Endothelial cell (in vitro differentiated cells): Measurements from ENCODE around the gene FBXO33. TPM values are rescaled to one million over a fixed set of nuclear protein-coding genes. Genes with fewer than 3 reads are reported as not detected.

ENCODE experiments used
- DNase-seq: peaks from one replicate; pipeline ENCODE4 v3.0.0; 2021; ENCODE audit warnings: low spot score
- H3K27ac Mint-ChIP-seq: one replicate; pipeline ENCODE4 v1.8.0; 2021; ENCODE audit warnings: mixed read lengths, inconsistent platforms; ENCODE audit not compliant: unreplicated experiment
- H3K27me3 Mint-ChIP-seq: one replicate; pipeline ENCODE4 v1.8.0; 2021; ENCODE audit warnings: mild to moderate bottlenecking, moderate library complexity, mixed read lengths, inconsistent platforms; ENCODE audit not compliant: unreplicated experiment
- H3K36me3 Mint-ChIP-seq: one replicate; pipeline ENCODE4 v1.8.0; 2021; ENCODE audit warnings: mild to moderate bottlenecking, low read depth, mixed read lengths, inconsistent platforms; ENCODE audit not compliant: unreplicated experiment
- H3K4me1 Mint-ChIP-seq: one replicate; pipeline ENCODE4 v1.8.0; 2021; ENCODE audit warnings: mild to moderate bottlenecking, mixed read lengths, inconsistent platforms; ENCODE audit not compliant: unreplicated experiment
- H3K4me3 Mint-ChIP-seq: one replicate; pipeline ENCODE4 v1.8.0; 2021; ENCODE audit warnings: mild to moderate bottlenecking, mixed read lengths, inconsistent platforms; ENCODE audit not compliant: unreplicated experiment
- H3K9me3 Mint-ChIP-seq: one replicate; pipeline ENCODE4 v1.8.0; 2021; ENCODE audit warnings: mixed read lengths, inconsistent platforms; ENCODE audit not compliant: unreplicated experiment
- CTCF ChIP-seq: fragments of 200-600 bp; sonication (generic); IDR thresholded peaks from one replicate; pipeline ENCODE4 v1.5.0; 2021; ENCODE audit warnings: antibody characterized with exemption; ENCODE audit not compliant: unreplicated experiment
- total RNA-seq: library from RNA; stranded (reverse); fragmentation: NEBNext Ultra II Directional; extraction: Animal tissue kit (Norgen Biotek cat#: 25700); gene quantifications from one replicate; pipeline ENCODE4 v1.2.1, GENCODE V29; 2021; ENCODE audit not compliant: unreplicated experiment

FBXO33 gene
- total RNA-seq, 1 donor from 2014 or later = 11.9 TPM

DNA sequence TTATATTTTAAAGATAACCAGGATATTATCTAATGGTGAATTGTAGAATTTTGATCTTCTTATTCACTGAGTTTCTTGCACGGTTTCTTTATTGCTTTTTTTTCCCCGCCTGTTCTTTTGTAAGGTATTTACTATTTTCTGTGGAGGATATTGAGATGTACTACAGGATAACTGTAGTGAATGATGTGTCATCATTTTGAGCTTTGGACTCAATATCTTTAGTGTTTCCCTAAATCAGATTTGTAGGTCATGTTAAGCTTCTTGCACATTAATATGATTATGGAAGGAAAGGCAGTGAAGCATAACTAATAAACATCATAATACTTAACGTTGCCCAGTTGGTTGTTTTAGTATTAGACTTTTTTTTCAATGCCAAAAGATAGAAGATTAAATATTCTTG is 81.4 kb downstream of the FBXO33 start:
- TF ChIP-seq CTCF = no peak
- H3K27ac Mint-ChIP-seq = no peak overlapping the region

More for the DNA sequence above, 81.4 kb downstream of the FBXO33 start:
- Mint-ChIP-seq H3K9me3 (no peaks in the 10 kb centered on the region), H3K4me1 (peaks cover 15% of the 10 kb centered on the region), H3K4me3 (no peak overlapping the region), H3K36me3 (peaks cover 13% of the 10 kb centered on the region), H3K27me3 (no peaks in the 10 kb centered on the region)
- DNase-seq = no peak

Other genes starting within 250 kb of the FBXO33 start
- gene MIA2, start 198.5 kb downstream of the FBXO33 start, total RNA-seq = 19.8 TPM